HG03558 (cell line): ENCODE data around the gene POU4F1.
"Not testable (repeated sequence)": the region's sequence is repeated elsewhere in the genome, so short reads cannot be mapped to it uniquely, and the experiment has no call there.

Experiments used
- ATAC-seq: cut with Tn5 transposase; IDR thresholded peaks from one replicate; pipeline ENCODE4 v1.9.1; 2021; ENCODE audit warnings: moderate number of reproducible peaks; ENCODE audit not compliant: unreplicated experiment; ENCODE audit errors: extremely low read depth

The POU4F1 gene, protein sequence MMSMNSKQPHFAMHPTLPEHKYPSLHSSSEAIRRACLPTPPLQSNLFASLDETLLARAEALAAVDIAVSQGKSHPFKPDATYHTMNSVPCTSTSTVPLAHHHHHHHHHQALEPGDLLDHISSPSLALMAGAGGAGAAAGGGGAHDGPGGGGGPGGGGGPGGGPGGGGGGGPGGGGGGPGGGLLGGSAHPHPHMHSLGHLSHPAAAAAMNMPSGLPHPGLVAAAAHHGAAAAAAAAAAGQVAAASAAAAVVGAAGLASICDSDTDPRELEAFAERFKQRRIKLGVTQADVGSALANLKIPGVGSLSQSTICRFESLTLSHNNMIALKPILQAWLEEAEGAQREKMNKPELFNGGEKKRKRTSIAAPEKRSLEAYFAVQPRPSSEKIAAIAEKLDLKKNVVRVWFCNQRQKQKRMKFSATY

DNA sequence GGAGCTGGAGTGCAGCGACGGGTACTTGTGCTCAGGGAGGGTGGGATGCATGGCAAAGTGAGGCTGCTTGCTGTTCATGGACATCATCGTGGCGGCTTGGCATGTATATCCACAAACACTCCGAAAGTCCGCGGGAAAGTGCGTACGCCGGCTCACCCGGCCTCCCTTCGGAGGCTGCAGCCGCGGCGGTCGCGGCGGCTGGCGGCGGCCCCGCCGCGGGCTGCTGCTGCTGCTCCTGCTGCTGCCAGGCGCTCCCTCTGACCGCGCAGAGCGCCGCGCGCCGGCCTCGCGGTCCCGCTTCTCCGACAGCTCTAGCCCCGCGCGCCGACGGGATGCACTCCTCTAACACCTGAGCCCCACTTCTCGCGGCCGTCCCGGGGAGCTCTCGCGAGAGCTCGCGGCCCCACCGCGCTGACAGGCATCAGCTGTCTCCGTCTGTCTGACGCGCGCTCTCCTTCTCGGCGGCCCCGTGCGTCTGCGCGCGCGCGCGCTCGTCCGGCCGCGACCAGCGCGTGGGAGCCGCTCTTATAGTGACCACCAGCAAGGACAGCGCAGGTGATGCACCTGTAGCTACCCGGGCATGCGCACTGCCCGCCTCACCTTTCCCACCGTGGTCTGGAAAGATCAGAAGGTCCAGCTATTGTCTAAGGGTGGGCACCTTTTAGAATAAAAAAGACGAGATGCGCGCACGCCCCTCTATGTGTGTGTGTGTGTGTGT, at the start of gene POU4F1:
Gene POU4F1 (minus strand): TSS at position 313 of the 718 bp plus-strand sequence. CDS start 226 bp downstream, at position 87.
- ATAC-seq = peak; percentile 54

DNA sequence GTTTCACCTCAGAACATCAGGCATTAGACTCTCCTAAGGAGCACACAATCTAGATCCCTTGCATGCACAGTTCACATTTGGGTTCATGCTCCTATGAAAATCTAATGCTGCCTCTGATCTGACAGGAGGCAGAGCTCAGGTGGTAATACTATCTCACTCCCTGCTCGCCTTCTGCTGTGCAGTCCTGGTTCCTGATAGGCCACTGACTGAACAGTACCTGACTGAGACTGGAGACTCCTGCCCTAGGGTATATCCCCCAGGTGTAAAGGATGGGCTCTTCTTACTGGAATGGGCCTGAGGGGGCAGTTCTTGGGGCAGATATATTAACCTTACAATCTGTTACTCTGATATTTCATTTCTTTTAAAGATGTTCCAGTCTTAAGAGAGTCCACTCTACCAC, 49.3 kb upstream of the POU4F1 start:
- ATAC-seq = no peak

DNA sequence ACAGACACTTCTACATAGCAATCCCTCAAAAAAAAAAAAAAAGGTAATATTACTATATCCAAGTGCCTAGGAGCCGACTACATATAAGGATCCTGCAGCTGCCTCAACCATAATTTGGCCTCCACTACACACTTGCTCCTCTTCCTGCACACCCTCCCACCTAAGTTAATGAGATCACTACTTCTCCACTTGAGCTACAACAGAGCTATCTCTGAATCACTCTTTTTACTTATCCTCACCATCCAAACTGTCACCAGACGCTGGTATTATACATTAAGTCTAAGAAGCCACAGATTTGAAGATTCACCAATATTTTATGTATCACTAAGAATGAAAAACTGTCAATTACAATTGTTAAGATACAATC, 47.3 kb upstream of the POU4F1 start:
- no peak for ATAC-seq

DNA sequence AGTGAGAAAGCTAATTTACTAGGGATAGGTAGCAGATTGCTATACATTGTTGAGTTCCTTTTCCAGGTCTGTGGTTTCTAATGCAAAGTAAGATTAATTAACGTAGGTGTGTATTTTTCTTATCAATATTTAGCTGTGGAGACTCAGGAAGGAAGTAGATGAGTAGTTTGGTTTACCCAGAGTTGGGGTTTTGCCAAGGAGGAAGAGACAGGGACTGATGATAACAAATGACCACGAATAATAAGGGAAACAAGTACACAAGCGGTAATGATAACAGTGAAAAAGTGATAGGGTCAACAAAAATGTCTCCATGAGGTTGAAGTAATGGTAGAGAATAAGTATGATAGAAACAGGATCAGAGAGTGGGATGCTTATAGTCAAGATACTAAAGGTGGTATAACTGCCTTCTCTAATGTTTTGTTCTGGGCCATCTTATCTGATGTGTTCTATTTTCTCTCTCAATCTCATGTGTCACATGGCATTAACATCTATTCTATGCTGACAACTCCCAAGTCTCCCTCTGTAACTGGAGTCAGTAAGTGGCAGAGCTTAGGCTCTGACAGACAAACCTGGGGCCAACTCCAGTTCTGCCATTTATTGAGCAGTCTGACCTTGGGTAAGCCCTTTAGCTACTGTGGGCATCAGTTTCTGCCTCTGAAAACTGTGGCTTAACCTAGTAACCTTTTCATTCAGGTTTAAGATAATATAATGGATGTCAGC, 46.8 kb upstream of the POU4F1 start:
- no peak for ATAC-seq

DNA sequence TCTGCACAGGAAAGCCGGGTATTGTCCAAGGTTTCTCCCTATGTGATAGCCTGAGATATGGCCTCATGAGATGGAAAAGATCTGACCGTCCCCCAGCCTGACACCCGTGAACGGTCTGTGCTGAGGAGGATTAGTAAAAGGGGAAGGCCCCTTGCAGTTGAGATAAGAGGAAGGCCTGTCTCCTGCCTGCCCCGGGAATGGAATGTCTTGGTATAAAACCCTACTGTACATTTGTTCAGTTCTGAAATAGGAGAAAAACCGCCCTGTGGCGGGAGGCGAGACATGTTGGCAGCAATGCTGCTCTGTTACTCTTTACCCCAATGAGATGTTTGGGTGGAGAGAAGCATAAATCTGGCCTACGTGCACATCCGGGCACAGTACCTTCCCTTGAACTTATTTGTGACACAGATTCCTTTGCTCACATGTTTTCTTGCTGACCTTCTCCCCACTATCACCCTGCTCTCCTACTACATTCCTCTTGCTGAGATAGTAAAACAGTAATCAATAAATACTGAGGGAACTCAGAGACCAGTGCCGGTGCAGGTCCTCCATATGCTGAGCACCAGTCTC, 43.8 kb upstream of the POU4F1 start:
- ATAC-seq = not testable (repeated sequence)

DNA sequence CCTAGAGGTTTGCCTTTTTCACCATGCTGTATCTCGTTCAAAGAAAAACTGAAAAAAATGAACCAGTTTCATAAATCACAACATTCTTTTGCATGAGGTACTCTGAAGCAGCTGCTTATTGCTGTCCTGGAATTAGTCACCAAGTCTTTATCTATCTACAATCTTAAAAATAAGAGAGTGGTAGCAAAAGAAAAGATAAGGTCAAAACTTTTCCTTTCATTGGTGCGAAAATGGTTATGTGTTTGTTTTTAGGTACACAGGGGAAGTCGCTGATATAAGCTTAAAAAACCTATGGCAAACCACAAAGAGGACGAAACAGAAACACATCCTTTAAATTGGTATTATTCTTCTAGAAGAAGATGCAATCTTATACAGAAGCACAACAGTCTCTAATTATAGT, 34.9 kb upstream of the POU4F1 start:
- no peak for ATAC-seq

DNA sequence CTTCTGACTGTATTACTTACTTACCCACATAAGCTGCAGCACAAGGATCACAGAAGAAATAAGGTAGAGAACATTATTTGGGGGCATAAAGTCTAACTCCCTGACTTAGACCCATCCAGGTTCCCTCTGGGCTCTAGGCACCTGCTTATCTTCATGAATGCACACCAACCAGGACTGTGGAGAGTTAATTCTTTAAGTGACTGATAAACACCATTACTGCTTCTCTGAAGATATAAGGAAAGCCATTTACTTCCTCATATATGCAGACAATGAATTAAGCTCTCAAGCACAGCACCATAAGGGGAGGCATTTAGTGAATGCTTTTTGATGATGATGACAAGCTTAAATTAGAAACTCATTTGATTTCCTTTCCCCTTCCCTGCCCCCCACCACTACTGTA, 33.1 kb upstream of the POU4F1 start:
- no peak for ATAC-seq

DNA sequence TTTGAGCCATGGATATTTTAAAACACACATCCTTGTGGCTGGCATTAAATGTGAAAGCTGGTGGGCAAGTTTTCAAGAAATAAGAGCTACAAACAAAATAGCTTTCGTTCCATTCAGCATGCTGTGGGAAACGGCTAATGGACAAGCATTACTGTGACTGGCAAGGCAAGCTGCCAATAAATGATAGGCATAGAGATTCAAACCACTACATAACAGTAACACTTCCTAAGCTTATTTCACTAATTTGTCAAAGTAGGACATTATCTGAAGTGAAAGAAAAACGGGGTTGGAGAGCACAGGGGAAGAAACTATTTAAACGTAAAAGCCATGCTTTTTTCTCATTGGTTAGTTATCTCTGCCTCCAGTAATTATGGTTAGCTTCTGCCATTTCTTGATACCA, 29.6 kb upstream of the POU4F1 start:
- ATAC-seq = no peak

DNA sequence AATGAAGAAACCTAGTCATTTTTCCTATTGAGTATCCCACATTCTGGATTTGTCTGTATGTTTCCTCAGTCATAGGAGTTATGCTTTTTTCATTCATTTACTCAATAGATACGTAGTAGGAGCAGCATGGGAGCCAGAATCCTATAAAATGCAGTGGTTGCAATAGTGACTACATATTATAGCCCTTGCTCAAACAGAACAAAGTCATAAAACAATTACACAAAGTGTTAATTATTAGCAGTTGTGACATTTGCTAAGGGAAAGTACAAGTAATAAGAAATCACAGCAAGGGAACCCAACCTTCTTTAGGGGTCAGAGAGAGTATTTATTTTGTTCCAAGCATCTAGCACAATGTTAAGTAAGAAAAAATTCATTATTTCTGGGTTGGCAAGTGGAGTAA, 27.7 kb upstream of the POU4F1 start:
- ATAC-seq = no peak

DNA sequence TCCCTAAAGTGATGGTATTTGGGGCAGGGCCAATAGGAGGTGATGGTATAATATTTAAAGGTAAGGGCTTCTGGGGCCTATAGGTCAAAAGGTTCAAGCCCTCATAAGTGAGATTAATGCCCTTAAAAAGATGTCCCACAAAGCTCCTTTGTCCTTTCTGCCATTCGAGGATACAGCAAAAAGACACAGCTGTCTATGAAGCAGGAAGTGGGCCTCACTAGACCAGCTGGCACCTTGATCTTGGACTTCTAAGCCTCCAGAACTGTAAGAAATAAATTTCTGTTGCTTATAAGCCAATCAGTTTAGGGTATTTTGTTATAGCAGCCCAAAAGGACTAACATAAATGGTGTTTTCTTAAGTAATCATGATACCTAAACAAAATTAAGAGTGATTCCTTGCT, 27.2 kb upstream of the POU4F1 start:
- ATAC-seq = no peak

DNA sequence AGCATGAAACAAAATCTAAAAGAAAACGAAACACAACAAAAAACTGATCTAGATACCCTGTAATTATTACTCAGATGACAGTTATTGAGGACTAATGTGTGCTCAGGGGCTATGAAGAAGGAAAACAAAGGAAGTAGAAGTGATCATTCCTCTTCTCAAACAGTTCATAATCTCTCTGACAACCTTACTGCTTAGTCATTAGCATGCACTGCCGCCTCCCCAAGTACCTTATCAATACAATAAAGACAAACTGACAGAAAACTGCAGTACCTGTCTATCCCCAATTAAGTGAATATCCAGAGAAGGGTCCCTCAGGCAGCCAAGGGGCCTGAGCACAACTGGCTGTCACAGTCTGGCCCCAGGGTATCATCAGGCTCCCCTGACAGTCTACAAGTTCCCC, 22.0 kb upstream of the POU4F1 start:
- ATAC-seq = no peak

DNA sequence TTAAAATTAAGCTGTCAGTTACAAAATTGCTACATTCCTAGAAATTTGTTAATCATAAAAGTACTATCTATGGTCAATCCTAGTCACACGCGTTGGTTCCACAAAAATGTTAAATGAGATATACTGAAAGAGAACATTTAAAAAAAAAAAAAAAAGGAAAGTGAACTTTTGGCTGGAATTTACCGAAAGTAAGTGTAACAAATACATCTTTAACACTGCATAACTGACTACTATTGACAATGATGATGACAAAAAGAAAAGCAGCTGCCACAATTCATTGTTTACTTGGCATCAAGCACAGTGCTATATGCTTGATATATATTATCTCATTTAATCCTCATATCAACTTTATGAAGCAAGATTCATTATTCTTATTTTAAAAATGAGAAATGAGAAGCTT, 19.8 kb upstream of the POU4F1 start:
- ATAC-seq = no peak

DNA sequence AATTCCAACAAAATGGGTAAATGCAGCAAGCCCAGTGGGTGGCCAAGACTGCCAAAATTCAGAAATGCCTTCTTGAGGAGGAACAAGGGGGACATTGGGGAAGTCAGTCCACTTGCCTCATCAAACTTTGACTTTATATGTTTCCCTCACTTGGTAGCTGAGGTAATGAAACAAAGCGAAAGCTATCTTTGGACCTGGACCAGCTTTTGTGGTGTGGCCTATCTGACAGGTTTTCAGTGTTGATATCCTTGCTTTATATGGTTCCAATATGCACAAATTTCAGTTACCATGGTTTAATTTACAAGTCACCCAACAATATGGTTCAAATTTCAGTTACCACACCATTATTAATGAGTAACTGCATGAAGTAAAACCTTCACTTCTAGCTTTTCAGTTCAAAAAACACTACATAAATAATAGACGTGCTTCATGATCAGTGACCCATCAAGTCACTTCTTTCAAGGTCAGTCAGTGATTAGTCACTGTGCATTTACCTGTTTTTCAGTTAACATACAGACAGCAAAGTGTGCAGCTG, 17.7 kb upstream of the POU4F1 start:
- ATAC-seq = no peak

DNA sequence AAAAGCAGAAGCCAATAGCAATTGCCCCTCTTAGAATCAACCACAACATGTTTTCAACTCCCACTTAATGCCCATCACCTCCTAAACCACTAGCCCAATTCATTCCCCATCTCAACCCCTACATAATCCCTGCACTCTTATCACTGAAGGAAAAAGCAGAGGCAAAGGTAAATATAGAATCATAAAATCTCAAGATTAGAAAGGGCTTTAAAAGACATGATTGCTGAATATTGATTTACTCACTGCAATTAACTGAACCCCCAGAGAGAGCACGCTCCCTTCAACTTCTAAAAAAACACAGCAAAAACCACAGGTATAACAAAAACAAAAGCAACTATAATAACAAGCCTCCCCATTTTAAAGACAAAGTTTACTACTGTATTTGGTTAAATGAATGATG, 15.1 kb upstream of the POU4F1 start:
- ATAC-seq = no peak

DNA sequence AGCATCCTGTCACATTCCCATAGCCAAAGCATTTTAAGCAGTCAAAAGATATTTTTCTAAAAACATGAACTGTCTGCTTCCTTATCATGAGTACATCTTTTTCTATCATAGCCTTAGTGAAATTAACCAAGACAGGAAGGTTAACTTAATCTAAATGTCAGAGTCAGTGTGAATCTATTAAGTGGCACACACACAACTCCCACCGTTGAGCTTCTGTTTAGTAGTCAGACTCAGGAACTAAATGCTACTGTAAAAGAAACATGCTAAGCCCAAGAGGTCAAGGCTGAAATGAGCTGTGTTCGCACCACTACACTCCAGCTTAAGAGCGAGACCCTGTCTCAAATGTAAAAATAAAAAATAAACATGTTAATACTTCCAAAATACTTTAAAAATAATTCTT, 7.7 kb upstream of the POU4F1 start:
- no peak for ATAC-seq

DNA sequence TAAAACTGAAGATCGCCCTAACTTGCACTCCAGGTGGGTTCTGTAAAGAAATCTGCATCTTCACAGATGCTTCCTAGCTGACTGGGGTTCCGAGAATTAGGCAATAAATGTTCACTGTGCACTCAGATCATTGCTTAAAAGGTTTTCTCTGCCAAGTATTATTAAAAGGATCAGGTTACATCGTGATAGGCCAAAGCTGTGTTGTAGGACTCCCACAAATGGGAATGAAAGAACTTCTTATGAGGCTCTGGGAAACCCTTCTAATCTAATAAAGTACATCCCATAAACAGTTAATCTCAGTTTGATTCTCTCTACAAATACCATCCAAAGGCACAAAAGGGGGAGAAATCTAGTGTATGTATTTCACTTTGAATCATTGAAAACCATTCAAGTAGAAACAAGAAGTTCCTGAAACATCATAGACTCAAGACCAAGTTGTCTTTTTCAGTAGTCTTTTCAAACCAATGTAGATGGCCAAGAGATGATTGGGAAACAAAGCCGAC, 7.1 kb upstream of the POU4F1 start:
- ATAC-seq = no peak

DNA sequence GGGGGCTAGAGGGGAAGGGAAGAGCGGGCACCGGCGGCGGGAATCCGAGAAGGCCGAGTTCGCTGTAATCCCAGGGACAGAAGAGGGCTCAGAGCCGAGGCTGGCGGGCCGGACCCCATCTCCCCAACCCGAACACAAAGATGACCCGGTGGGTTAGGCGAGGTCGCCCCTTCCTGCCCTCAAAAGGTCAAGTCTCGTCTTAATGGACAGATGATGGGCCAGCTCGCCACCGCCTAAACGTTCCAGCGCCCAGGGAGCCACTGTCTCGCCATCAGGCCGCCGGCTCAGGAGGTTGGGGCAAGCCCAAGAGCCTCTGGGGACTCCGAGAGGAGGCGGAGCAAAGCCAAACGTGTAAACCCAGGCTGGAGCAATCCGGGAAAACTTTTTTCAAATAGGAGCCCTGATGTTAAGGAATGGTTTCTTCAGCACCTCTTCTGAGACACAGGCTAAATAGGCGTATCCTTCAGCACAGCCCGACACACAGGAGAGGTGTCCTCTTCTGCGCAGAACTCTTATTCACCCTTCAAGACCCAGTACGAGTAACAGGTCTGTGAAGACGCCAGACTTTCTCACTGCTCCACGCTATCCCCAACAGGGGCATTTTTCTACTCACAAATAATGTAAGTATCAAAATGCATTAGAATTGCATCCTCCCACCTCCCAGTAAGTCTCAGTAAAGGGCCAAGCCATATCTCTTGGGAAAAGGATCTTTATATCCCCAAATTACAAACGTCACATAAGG, 6.3 kb upstream of the POU4F1 start:
- no peak for ATAC-seq

DNA sequence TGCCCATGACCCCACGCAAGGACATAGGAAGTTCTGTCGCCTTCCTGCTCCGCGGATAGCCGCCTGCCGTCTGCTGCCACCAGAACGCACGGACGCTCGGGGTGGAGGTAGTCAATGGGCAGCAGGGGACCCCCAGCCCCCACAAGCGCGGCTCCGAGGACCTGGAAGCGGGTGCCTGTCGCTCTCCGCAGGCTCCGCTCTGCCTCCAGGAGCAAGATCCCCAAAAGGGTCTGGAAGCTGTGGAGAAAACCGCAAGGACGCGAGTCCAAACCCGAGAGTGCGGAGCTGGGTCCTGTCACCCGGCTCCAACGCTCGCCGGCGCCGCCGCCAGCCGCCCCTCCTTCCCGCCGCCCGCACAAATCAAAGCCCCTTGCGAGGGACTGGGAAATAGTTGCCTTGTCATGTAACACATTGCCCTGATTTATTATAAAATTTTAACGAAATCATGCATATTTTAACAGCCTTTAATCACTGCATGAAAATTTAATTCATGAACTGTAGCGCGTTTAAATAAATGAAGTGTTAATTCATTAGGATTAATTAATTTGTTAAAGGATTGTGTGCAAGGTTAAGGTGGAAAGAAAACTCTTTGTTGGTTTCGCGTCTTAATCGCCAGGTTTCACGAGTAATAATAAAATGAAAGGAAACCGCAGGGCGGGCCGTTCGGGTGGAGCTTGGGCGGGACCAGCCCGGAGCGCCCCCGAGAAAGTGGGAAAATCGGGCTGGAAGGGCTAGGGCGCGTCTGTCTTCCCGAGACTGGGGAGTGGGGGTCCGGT, 5.5 kb upstream of the POU4F1 start:
- ATAC-seq = no peak

DNA sequence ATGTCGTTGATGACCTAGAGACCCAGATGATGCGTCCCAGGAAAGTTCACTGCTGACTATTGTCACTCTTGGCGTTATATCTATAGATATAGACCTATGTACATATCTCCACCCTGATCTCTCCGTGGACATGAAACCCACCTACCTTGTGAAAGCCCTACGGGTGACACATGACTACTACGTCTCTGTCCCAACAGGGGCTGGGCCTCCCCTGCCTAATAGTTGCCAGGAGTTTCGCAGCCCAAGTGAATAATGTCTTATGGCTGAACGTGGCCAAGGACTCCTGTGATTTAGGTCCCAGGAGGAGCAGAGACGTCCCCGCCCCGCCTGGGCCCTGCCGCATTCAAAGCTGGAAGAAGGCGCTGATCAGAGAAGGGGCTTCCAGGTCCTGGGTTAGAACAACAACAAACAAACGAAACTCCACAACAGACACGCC, 4.9 kb upstream of the POU4F1 start:
- ATAC-seq = no peak
